ENCODE measurements around the gene NAIF1. TPM values are rescaled to one million over a fixed set of nuclear protein-coding genes. Genes with fewer than 3 reads are reported as not detected.

Gene NAIF1
- total RNA-seq, 6 experiments from 2014 or later: 8.7 to 11.5 (median 9.8) TPM

GRCh38 chr9:128059365-128059983 lies 7.6 kb downstream of the NAIF1 start:
- no peaks in the 10 kb centered on the region; the same call in 1 of the 2 replicates for H3K27me3 Mint-ChIP-seq (ENCODE audit: insufficient read depth)
- H3K27ac Mint-ChIP-seq: no peak overlapping the region
- H3K4me3 Mint-ChIP-seq: no peak overlapping the region
- 0 out of 2 replicates have a peak, but pooled peaks cover 6% of the 10 kb centered on the region for H3K4me1 Mint-ChIP-seq (ENCODE audit: low read depth)
- DNase-seq: no peak
- H3K36me3 Mint-ChIP-seq (ENCODE audit: low read depth): peaks cover 11% of the 10 kb centered on the region; the same call in 1 of the 2 replicates
- H3K9me3 Mint-ChIP-seq: no peaks in the 10 kb centered on the region
- TF ChIP-seq, protein P1, sequence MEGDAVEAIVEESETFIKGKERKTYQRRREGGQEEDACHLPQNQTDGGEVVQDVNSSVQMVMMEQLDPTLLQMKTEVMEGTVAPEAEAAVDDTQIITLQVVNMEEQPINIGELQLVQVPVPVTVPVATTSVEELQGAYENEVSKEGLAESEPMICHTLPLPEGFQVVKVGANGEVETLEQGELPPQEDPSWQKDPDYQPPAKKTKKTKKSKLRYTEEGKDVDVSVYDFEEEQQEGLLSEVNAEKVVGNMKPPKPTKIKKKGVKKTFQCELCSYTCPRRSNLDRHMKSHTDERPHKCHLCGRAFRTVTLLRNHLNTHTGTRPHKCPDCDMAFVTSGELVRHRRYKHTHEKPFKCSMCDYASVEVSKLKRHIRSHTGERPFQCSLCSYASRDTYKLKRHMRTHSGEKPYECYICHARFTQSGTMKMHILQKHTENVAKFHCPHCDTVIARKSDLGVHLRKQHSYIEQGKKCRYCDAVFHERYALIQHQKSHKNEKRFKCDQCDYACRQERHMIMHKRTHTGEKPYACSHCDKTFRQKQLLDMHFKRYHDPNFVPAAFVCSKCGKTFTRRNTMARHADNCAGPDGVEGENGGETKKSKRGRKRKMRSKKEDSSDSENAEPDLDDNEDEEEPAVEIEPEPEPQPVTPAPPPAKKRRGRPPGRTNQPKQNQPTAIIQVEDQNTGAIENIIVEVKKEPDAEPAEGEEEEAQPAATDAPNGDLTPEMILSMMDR (IDR thresholded peaks at IDR 0.05): no peak

- DNase-seq: no peak
- TF ChIP-seq, protein P1 (IDR thresholded peaks at IDR 0.05): no peak
- no peak overlapping the region for H3K27ac Mint-ChIP-seq
- no peaks in the 10 kb centered on the region for H3K9me3 Mint-ChIP-seq
- H3K4me3 Mint-ChIP-seq: no peak overlapping the region
- H3K27me3 Mint-ChIP-seq (ENCODE audit: insufficient read depth): no peaks in the 10 kb centered on the region; the same call in none of the 2 replicates
- 0 out of 2 replicates have a peak, but pooled peaks cover 6% of the 10 kb centered on the region for H3K4me1 Mint-ChIP-seq (ENCODE audit: low read depth)
- H3K36me3 Mint-ChIP-seq (ENCODE audit: low read depth): peaks cover 8% of the 10 kb centered on the region; the same call in 1 of the 2 replicates
Measured at GRCh38 chr9:128057724-128058409, 9.3 kb downstream of the NAIF1 start.

DNA sequence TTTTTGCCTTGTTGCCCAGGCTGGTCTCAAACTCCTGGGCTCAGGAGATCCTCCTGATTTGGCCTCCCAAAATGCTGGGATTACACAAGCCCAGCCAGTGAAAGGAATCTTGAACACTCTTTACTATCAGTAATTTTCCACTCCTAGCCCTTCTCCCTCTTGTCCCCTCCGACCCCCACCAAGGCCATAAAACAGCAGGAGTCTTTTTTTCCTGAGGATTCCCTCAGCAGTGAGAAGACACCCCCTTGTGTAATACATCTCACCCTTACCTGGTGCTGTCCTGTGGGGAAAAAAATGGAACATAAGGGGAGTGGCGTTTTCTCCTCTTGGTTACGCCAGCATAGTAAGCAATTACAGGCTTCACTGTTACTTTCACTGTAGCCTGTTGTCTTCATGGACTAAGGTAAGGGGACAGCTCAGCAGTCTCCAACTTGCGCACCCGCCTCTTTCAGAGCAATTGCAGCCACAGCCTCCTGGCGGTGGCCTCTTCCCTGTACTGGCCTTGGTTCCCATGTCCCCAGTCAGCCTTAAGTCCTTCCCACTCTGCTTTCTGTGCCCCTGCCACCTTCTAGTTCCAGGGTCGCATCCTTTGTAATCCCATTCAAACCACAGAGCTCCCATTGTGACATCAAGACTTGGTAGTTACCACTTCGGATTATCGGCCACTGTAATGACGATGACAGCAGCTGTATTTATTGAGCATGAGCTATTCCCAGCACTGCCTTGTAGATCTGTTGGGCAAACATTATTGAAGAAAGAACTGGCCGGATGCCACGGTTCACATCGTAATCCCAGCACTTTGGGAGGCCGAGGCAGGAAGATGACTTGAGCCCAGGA lies 10.0 kb downstream of the NAIF1 start:
- Mint-ChIP-seq H3K9me3 (no peaks in the 10 kb centered on the region), H3K27me3 (ENCODE audit: insufficient read depth) (no peaks in the 10 kb centered on the region; the same call in none of the 2 replicates), H3K4me1 (ENCODE audit: low read depth) (0 out of 2 replicates have a peak, but pooled peaks cover 6% of the 10 kb centered on the region), H3K36me3 (ENCODE audit: low read depth) (peaks cover 7% of the 10 kb centered on the region; the same call in 1 of the 2 replicates), H3K27ac (no peak overlapping the region), H3K4me3 (no peak overlapping the region)
- DNase-seq: no peak
- TF ChIP-seq, protein P1 (IDR thresholded peaks at IDR 0.05): no peak

- no peak for DNase-seq
- no peak overlapping the region for H3K27ac Mint-ChIP-seq
- TF ChIP-seq, protein P1 (IDR thresholded peaks at IDR 0.05): no peak
- H3K36me3 Mint-ChIP-seq (ENCODE audit: low read depth): no peaks in the 10 kb centered on the region
- no peaks in the 10 kb centered on the region; the same call in none of the 2 replicates for H3K27me3 Mint-ChIP-seq (ENCODE audit: insufficient read depth)
- H3K4me3 Mint-ChIP-seq: no peak overlapping the region
- H3K4me1 Mint-ChIP-seq (ENCODE audit: low read depth): peaks cover 7% of the 10 kb centered on the region; the same call in 1 of the 2 replicates
- H3K9me3 Mint-ChIP-seq: no peaks in the 10 kb centered on the region
Measured at GRCh38 chr9:128056086-128056485, 11.0 kb downstream of the NAIF1 start.

DNA sequence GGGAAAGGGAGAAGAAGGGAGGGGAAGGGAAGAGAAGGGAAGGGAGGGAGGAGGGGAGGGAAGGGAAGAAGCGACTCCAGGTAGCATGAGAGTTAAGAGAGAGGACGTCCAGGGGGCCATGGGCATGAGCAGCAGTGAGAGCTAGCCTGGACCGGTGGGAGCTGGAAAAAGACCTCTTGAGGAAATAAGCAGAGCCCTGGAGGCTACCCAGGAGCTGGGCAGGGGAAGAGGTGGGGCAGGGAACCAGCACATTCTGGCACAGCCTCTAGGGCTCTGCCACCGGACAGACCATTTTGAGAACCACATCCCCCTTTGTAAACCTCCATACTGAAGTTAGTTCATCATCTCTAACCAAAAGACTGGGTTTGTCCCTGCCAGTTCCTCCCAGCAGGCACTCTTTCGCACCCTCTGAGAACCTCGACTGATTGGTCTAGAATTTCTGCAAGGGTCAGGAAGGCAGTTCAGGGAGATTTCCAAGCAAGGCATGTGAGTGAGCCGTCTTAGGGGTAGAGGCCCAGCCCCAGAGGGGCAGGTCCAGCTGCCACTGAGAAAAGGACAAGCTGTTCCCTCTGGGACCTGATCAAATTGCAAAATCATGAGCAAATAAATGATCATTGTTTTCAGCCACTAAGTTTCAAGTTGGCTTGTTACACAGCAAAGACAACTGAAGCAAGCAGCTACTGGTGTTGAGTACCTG lies 11.6 kb downstream of the NAIF1 start:
- no peaks in the 10 kb centered on the region; the same call in none of the 2 replicates for H3K27me3 Mint-ChIP-seq (ENCODE audit: insufficient read depth)
- peaks cover 13% of the 10 kb centered on the region; the same call in 1 of the 2 replicates for H3K4me1 Mint-ChIP-seq (ENCODE audit: low read depth)
- no peaks in the 10 kb centered on the region for H3K9me3 Mint-ChIP-seq
- TF ChIP-seq, protein P1 (IDR thresholded peaks at IDR 0.05): no peak
- no peak for DNase-seq
- H3K36me3 Mint-ChIP-seq (ENCODE audit: low read depth): no peaks in the 10 kb centered on the region
- H3K27ac Mint-ChIP-seq: no peak overlapping the region
- no peak overlapping the region for H3K4me3 Mint-ChIP-seq

All from HFFc6 (cell line).